Right ventricle myocardium inferior (tissue), 1 donor: ENCODE results near the gene CXCL16. TPM values are rescaled to one million over a fixed set of nuclear protein-coding genes. Genes with fewer than 3 reads are reported as not detected.

ENCODE experiments used
- ATAC-seq: fragments of 200-7000 bp; cut with Tn5 transposase; one replicate; pipeline ENCODE4 v1.9.1; 2020; ENCODE audit warnings: mild to moderate bottlenecking, moderate library complexity
- DNase-seq: peaks from one replicate; pipeline ENCODE4 v3.0.0; 2021; ENCODE audit errors: missing footprints
- intact Hi-C: fragments of 100-400 bp; cut with DNase I; formaldehyde crosslinking; loops from one replicate; pipeline ENCODE4 v1.11.0; 2022
- total RNA-seq: library from RNA; stranded (reverse); fragmentation: NEBNext Ultra II Directional; extraction: Animal tissue kit (Norgen Biotek cat#: 25700); gene quantifications from one replicate; pipeline ENCODE4 v1.2.1, GENCODE V29; 2021
- donor health status: DM: no; HTN: yes; CAD: no; lungs with severe emphysema.

CXCL16 gene
- total RNA-seq, 1 donor from 2014 or later = 3.9 TPM

DNA sequence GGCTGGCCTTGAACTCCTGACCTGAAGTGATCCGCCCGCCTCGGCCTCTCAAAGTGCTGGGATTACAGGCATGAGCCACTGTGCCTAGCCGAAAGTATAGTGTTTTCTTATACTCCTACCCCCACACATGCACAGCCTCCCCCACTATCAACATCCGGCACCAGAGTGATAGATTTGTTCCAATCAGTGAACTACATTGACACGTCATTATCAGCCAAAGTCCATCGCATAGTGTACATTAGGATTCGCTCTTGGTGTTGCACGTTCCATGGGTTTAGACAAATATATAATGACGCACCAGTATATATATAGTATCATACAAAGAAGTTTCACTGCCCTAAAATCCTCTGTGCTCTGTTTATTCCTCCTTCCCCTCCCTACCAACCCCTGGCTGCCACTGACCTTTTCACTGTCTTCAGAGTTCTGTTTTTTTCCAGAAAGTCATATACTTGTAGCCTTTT is 20.1 kb upstream of the CXCL16 start:
- ATAC-seq (no peak), DNase-seq (no peak)
- intact Hi-C loops = no loop called here

DNA sequence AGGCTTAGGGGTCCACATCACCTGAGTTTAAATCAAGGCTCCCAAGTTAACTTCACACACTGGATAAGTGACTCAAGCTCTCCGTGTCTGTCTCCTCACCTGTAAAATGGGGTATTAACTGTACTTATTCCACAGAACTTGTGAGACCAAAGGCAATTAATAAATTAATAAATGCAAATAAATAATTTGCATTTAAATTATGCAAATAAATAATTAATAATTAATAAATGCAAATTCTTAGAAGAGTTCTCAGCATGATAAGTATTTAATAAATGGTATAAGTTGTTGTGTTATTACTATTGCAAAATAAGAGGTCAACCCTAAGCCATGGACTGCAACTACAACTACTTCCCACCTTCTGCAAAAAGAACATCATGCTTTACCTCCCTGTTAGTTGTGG is 13.7 kb upstream of the CXCL16 start:
- intact Hi-C loops = no loop called here
- ATAC-seq (no peak), DNase-seq (no peak)

- DNase-seq = no peak
- no peak for ATAC-seq
These were observed 12.2 kb upstream of the CXCL16 start for GRCh38 chr17:4751932-4752331.

DNA sequence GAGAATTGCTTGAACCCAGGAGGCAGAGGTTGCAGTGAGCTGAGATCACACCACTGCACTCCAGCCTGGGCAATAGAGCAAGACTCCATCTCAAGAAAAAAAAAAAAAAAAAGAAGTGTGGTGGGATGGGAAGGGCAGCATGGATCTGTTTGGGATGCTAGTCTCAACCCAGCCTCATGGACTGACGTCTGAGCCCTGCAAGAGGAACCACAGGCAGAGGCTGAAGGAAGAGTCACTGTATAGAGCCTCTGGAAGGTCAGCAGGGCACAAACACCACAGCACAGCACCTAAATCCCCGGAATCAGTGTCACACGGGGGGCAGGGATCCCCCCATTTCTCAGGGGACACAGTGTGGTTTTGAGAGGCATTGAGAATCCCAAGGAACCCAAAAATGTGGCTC is 10.9 kb upstream of the CXCL16 start:
- ATAC-seq (peak; percentile 34), DNase-seq (no peak)
- intact Hi-C loops = no loop called here

More at GRCh38 chr17:4751932-4752331, 12.2 kb upstream of the CXCL16 start:
- intact Hi-C loops = no loop called here

GRCh38 chr17:4748686-4749085 is 9.0 kb upstream of the CXCL16 start:
- intact Hi-C loops = no loop called here
- DNase-seq (no peak), ATAC-seq (no peak)

DNA sequence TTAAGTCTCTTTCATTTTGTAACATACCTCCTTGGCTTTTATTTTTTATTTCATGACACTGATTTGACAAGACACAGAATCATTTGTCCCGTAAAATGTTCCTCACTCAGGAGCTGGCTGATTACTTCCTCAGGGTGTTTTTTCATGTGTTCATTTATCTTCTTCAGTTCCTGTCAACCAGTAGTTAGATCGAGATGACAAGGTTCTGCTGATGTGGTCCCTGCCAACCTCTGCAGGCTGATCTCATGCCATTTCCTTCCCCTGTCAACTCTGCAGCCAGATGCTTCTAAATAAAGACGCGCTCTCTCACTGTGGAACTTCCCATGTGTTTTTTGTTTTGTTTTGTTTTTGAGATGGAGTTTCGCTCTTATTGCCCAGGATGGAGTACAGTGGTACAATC is 8.1 kb upstream of the CXCL16 start:
- no peak for DNase-seq
- ATAC-seq = peak; percentile 73
- intact Hi-C loops = no loop called here

DNA sequence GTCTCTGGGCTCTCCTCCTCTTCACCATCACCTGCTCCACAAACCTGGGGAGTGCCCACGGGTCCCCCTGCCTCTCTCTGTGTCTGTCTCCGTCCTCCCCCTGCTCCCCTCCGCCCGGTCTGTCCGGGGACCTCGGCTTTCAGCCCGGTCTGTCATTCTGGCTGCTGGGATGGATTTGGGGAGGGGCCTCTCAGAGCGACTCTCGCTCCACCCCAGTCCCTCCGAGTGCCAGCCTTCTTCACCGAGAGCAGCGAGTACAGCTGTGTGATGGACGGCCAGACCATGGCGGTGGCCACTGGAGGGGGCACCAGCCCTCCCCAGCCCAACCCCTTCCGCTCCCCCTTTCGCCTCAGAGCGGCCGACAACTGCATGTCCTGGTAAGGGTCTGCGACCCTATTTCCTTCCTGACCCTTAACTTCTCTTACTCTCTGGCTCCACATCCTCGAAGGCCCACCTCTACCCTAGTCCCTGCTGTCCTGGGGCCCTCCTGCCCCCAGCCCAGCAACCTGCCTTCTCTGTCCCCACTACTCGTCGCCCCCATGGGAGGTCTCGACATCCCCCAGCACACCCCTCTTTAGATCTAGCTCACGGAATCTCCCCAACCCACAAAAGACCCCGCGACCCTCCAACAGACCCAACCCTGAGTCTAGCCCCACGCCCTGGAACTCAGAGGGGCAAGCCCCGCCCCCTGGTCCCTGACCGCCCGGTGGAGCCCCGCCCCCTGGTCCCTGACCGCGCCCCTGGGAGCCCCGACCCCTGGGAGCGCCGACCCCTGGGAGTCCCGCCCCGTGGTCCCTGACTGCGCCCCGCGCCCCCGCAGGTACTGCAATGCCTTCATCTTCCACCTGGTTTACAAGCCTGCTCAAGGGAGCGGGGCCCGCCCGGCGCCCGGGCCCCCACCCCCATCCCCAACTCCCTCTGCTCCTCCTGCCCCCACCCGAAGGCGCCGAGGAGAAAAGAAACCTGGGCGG is 5.6 kb upstream of the CXCL16 start:
- ATAC-seq (no peak), DNase-seq (no peak)
- intact Hi-C loops = no loop called here

- DNase-seq (no peak), ATAC-seq (no peak)
- intact Hi-C loops = no loop called here
These were observed 4.2 kb upstream of the CXCL16 start for GRCh38 chr17:4743898-4744297.

DNA sequence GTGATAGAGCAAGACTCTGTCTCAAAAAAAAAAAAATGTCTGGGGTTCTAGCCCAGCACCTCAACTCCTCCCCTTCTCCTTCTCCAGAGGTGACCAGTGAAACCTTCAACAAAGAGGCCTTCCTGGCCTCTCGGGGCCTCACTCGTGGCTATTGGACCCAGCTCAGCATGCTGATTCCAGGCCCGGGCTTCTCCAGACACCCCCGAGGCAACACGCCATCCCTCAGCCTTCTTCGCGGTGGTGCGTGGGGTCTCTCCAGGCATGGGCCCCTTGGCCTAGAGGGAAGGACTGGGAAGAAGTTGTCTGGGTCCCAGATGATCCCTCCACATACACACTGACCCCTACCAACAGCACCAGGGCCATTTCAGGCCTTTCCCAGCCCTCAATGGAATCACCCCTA is 3.5 kb upstream of the CXCL16 start:
- intact Hi-C loops = no loop called here
- no peak for ATAC-seq
- DNase-seq = no peak

DNA sequence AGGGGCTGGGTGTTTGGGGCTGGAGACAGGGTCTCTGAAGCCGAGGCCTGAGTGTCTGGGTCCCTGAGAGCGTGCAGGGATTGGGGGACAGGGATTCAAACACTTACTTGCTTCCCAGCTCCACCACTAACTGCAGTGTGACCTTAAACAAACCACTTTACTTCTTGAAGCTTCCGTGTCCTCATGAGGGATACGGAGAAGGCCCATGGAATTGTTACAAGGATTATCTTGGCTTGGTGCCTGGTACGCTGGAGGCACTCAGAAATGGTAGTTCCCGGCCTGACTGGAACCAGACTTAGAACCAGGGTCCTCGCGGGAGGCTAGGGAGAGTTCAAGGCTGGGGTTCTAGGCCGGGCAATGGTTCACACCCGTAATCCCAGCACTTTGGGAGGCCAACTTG is 2.9 kb upstream of the CXCL16 start:
- intact Hi-C loops = no loop called here
- DNase-seq = no peak
- no peak for ATAC-seq

- DNase-seq = no peak
- ATAC-seq = no peak
- intact Hi-C loops = no loop called here
These were observed 2.4 kb upstream of the CXCL16 start for GRCh38 chr17:4742133-4742532.

DNA sequence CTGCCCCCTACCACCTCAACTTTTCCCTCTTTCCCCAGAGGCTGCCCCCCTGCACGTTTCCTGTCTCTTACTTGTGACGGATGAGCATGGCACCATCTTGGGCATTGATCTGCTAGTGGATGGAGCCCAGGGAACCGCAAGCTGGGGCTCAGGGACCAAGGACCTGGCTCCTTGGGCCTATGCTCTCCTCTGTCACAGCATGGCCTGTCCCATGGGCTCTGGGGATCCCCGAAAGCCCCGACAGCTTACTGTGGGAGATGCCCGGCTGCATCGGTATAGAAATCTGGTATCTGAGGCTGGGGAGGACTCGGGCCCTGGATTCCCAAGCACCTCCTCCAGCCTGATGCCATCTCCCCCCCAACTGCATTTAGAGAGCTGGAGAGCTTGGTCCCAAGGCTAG is 1.8 kb upstream of the CXCL16 start:
- intact Hi-C loops = no loop called here
- no peak for DNase-seq
- no peak for ATAC-seq

DNA sequence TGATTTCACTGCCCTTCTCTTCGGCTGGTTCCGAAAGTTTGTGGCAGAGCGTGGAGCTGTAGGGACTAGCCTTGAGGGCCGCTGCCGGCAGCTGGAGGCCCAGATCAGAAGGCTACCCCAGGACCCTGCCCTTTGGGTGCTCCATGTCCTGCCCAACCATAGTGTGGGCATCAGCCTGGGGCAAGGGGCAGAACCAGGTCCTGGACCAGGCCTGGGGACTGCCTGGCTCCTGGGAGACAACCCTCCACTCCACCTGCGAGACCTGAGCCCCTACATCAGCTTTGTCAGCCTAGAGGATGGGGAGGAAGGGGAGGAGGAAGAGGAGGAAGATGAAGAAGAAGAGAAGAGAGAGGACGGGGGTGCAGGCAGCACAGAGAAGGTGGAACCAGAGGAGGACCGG is 856 bp upstream of the CXCL16 start:
- DNase-seq = no peak
- no peak for ATAC-seq
- intact Hi-C loops = no loop called here

DNA sequence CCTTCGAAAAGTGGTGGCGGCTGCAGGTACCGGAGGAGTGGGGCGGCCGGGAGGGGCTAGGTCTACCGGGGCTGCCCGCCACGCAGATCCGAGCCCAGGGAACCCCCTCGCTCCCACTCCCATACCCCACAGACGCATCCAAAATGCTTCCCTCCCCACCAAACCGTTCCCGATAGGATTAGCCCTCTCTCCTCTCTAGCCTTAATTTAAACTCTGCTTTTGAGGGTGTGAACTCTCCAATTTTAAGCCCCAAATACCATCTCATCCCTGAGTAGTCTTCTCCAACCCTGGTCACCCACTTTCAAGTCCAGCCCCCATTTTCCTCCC is 260 bp upstream of the CXCL16 start:
- ATAC-seq = no peak
- intact Hi-C loops = no loop called here
- no peak for DNase-seq

DNA sequence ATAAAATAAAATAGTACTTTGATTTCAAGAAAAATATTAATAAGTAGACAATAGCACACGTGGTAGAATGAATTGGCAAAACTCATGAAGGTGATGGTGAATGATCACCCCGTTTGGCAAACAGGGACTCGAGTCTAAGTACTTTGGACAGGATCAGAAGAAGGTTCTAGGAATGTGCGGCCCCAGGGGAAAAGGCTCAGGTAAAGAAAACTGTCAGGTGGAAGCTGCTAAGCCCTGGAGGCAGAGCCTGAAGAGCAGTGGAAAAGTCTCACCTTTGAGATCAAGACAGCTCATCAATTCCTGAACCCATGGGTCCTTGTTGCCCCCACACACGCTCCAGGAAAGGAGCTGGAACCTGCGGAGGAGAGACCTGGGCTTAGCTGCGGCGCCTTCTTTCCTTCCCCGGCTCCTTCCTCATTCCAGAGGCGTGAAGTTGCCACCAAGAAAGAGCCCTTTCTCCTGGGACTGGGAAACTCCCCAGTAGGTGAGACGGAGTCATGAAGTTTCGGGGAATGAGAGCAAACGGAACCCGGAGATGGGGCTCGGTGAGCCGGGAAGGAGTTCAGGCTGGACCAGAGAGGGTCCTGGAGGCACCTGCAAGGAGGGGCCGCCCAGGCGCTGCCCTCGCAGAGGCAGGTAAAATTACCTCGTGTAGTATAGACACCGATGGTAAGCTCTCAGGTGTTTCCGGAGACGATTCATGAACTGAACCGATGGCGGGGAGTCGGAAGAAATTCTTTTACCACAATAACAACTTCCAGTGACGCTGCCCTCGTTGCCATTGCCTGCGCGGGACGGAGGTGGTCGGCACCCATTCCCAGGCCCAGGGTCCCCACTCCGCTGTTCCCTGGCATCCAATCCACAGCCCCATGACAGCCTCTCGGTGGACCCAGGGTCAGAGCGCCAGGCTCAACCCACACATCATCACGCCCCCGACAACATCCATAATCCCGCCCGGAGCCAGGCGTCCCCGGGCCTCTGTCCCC is 1.3 kb downstream of the CXCL16 start:
- DNase-seq (no peak), ATAC-seq (no peak)
- intact Hi-C loops = no loop called here

- DNase-seq = no peak
- intact Hi-C loops = no loop called here
- no peak for ATAC-seq
These were observed 3.7 kb downstream of the CXCL16 start for GRCh38 chr17:4735876-4736651.

DNA sequence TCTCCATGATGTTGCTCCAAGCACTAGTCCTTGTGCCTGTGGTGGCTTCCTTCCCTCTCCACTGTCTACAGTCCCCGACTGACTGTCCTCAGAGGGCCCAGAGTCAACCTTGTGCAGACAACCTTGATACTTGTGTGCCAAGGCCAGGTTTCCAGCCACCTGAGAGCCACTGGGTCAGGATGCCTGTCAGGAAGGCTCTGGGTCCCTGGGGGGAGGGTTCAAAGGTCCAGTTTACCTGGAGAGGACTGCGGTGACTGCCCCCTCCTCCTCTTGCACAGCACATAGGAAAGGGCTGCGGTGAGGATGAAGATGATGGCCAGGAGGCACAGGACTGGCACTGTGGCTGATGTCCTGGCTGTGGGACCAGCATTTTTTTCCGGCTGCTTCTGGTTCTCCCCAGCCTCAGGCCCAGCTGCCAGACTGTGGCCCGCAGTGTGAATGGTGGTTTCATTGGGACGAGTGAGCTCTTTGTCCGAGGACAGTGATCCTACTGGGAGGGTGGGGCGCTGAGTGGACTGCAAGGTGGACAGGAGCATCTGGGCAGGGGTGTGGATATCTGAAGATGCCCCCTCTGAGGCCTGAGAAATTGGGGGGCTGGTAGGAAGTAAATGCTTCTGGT is 4.8 kb downstream of the CXCL16 start:
- DNase-seq (no peak), ATAC-seq (no peak)
- intact Hi-C loops = loop anchor here (5.0 kb wide), 1 partner anchor 52 kb away; the partner anchor contains the start of genes GLTPD2 and VMO1

- peak; percentile 80 for DNase-seq
- intact Hi-C loops = loop anchor here (5.0 kb wide), 1 partner anchor 54 kb away; the partner anchor contains the start of genes GLTPD2 and VMO1
These were observed 6.6 kb downstream of the CXCL16 start for GRCh38 chr17:4733073-4733531.

More at GRCh38 chr17:4733073-4733531, 6.6 kb downstream of the CXCL16 start:
- ATAC-seq = no peak
